ENCODE data around the gene SPECC1L.
"Not testable (repeated sequence)": the region's sequence is repeated elsewhere in the genome, so short reads cannot be mapped to it uniquely, and the experiment has no call there.

DNA sequence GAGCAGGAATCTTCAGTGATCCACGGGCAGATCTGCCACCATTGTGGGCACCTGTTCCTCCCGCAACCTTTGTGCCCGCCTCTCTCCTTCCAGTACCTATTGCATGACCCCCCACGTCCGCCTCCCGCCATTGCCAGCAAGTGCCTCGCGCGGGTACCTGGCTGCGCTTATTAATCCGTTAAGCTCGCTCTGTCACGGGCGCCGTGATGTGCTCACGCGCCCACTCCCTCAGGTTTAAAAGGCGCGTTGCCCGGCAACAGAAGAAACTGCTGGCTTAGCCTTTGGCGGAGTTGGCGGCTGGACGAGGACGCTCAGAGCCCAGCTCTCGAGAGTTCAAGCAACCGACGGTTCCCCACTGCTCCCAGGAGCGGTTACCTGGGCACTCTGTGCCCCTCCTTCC, 19.3 kb upstream of the SPECC1L start:
- TF ChIP-seq POLR2AphosphoS5 (IDR thresholded peaks at IDR 0.05); CTCF (IDR thresholded peaks at IDR 0.05); EP300 (IDR thresholded peaks at IDR 0.05; ENCODE audit: low read depth); POLR2A (IDR thresholded peaks at IDR 0.05): not testable (repeated sequence)
